Panc1 (cell line): ENCODE data around the gene CTNNBIP1. TPM values are rescaled to one million over a fixed set of nuclear protein-coding genes. Genes with fewer than 3 reads are reported as not detected.
A peak's percentile ranks its signal among the peaks of the same experiment; 100 is the strongest.

ENCODE experiments used
- ATAC-seq: fragments of 200-7000 bp; cut with Tn5 transposase; 2 replicates; pipeline ENCODE4 v1.9.1; 2020; ENCODE audit warnings: mild to moderate bottlenecking, moderate library complexity
- BruUV-seq: library from RNA; stranded (reverse); fragments of 400-500 nt; replicated peaks from 2 replicates; lab custom pipeline; 2021; lab: Mats Ljungman, UMichigan
- CTCF ChIA-PET: fragments of 300-600 bp; sonication (Branson Sonifier 250); formaldehyde crosslinking; loops from one replicate; lab custom pipeline; 2022; ENCODE audit warnings: antibody characterized with exemption; lab: Charles Lee
- POLR2A ChIA-PET: fragments of 300-600 bp; sonication (Branson Sonifier 250); formaldehyde crosslinking; loops from one replicate; lab custom pipeline; 2022; ENCODE audit warnings: antibody characterized with exemption; lab: Charles Lee
- DNase-seq: peaks from one replicate; pipeline ENCODE4 v3.0.0-alpha.2; 2010; ENCODE audit warnings: low read depth, low spot score
- H3K27ac ChIP-seq: 2 replicates; pipeline ENCODE4 v1.5.1; 2011; ENCODE audit warnings: mild to moderate bottlenecking, low read length, inconsistent platforms
- H3K27me3 ChIP-seq: fragments of 200-500 bp; sonication (Bioruptor generic); 2 replicates; pipeline ENCODE4 v1.6.0; 2014; ENCODE audit warnings: low read length, inconsistent platforms; ENCODE audit not compliant: control insufficient read depth, insufficient read depth
- H3K36me3 ChIP-seq: fragments of 200-500 bp; sonication (Bioruptor generic); 2 replicates; pipeline ENCODE4 v1.5.1; 2014; ENCODE audit warnings: inconsistent platforms, mild to moderate bottlenecking, low read length, moderate library complexity; ENCODE audit not compliant: control insufficient read depth, insufficient read depth
- H3K4me1 ChIP-seq: 2 replicates; pipeline ENCODE4 v1.5.1; 2011; ENCODE audit warnings: inconsistent platforms, mild to moderate bottlenecking, low read length, moderate library complexity; ENCODE audit not compliant: control insufficient read depth, insufficient read depth
- H3K4me3 ChIP-seq, 2 experiments: 2 replicates each; pipeline ENCODE4 v1.5.1; 2011 to 2012; ENCODE audit warnings: low read depth in 2 of 2, low read length in 2 of 2, mild to moderate bottlenecking in 2 of 2, inconsistent platforms in 1 of 2, moderate library complexity in 1 of 2
- H3K9me3 ChIP-seq: fragments of 200-500 bp; sonication (Bioruptor generic); 2 replicates; pipeline ENCODE4 v1.5.1; 2014; ENCODE audit warnings: low read depth, mild to moderate bottlenecking, inconsistent platforms, low read length, moderate library complexity; ENCODE audit not compliant: control insufficient read depth, insufficient read depth
- CTCF ChIP-seq: fragments of 450-650 bp; IDR thresholded peaks from 2 replicates; pipeline ENCODE4 v1.5.1; 2017; ENCODE audit warnings: mild to moderate bottlenecking
- POLR2AphosphoS5 ChIP-seq: IDR thresholded peaks from 2 replicates; pipeline ENCODE4 v1.6.1; 2012; ENCODE audit warnings: mild to moderate bottlenecking, low read depth, low read length, moderate library complexity
- SIN3A ChIP-seq: IDR thresholded peaks from 2 replicates; pipeline ENCODE4 v1.6.1; 2012; ENCODE audit warnings: low read depth, mild to moderate bottlenecking, low read length, moderate library complexity, borderline replicate concordance; ENCODE audit not compliant: insufficient read depth
- TCF7L2 ChIP-seq: IDR thresholded peaks from 2 replicates; pipeline ENCODE4 v1.6.1; 2011; ENCODE audit warnings: mild to moderate bottlenecking, low read depth, low read length, inconsistent platforms
- in situ Hi-C: cut with HindIII; loops from 2 replicates; pipeline ENCODE4 v1.10.0; 2016; ENCODE audit warnings: low sequenced_read_pairs, low pct_unique_long_range_greater_than_20kb
- intact Hi-C: fragments of 100-400 bp; cut with micrococcal nuclease; formaldehyde crosslinking; loops from one replicate; pipeline ENCODE4 v1.10.0; 2022; ENCODE audit not compliant: unreplicated experiment
- total RNA-seq: library from RNA; stranded (reverse); gene quantifications from one replicate; pipeline ENCODE4 v1.2.1, GENCODE V29; 2021; ENCODE audit not compliant: unreplicated experiment
- TF ChIP-seq, protein P1 (sequence below), 2 experiments: IDR thresholded peaks; 2 replicates each; pipeline ENCODE4 v1.6.1; 2011 to 2012; ENCODE audit warnings: low read depth in 2 of 2, control low read depth in 1 of 2, low read length in 1 of 2, mild to moderate bottlenecking in 1 of 2, moderate library complexity in 1 of 2; ENCODE audit not compliant: insufficient read depth in 1 of 2

CTNNBIP1 gene
- total RNA-seq, 1 experiment from 2014 or later = 36.9 TPM

GRCh38 chr1:9836632-9836960 is 73.5 kb downstream of the CTNNBIP1 start:
- H3K36me3 ChIP-seq = no peaks in the 10 kb centered on the region
- intact Hi-C loops = no loop called here
- no TSS peak for BruUV-seq
- no peak for ATAC-seq
- in situ Hi-C loops = no loop called here
- ChIA-PET CTCF (no interaction called here), POLR2A (no interaction called here)
- H3K9me3 ChIP-seq = no peaks in the 10 kb centered on the region
- no peaks in the 10 kb centered on the region for H3K27me3 ChIP-seq
- no peak overlapping the region for H3K4me3 ChIP-seq
- no peak for DNase-seq
- no peaks in the 10 kb centered on the region; the same call in 1 of the 2 replicates for H3K4me1 ChIP-seq
- H3K27ac ChIP-seq = no peak overlapping the region
- no peak for TF ChIP-seq SIN3A
- TF ChIP-seq POLR2AphosphoS5 = no peak
- TF ChIP-seq TCF7L2 = no peak
- TF ChIP-seq, protein P1, sequence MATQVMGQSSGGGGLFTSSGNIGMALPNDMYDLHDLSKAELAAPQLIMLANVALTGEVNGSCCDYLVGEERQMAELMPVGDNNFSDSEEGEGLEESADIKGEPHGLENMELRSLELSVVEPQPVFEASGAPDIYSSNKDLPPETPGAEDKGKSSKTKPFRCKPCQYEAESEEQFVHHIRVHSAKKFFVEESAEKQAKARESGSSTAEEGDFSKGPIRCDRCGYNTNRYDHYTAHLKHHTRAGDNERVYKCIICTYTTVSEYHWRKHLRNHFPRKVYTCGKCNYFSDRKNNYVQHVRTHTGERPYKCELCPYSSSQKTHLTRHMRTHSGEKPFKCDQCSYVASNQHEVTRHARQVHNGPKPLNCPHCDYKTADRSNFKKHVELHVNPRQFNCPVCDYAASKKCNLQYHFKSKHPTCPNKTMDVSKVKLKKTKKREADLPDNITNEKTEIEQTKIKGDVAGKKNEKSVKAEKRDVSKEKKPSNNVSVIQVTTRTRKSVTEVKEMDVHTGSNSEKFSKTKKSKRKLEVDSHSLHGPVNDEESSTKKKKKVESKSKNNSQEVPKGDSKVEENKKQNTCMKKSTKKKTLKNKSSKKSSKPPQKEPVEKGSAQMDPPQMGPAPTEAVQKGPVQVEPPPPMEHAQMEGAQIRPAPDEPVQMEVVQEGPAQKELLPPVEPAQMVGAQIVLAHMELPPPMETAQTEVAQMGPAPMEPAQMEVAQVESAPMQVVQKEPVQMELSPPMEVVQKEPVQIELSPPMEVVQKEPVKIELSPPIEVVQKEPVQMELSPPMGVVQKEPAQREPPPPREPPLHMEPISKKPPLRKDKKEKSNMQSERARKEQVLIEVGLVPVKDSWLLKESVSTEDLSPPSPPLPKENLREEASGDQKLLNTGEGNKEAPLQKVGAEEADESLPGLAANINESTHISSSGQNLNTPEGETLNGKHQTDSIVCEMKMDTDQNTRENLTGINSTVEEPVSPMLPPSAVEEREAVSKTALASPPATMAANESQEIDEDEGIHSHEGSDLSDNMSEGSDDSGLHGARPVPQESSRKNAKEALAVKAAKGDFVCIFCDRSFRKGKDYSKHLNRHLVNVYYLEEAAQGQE (IDR thresholded peaks at IDR 0.05; ENCODE audit: insufficient read depth in 1 of 2, low read depth in 2 of 2, low read length in 1 of 2) = no peak

- no peaks in the 10 kb centered on the region for H3K36me3 ChIP-seq
- ChIA-PET CTCF (interaction anchor here (0.8 kb wide), 1 partner anchor 51 kb away, joined by 6 read pairs; no protein-coding TSS in a partner anchor), POLR2A (no interaction called here)
- no peaks in the 10 kb centered on the region for H3K27me3 ChIP-seq
- no peak for TF ChIP-seq SIN3A
- TF ChIP-seq CTCF = no peak
- TF ChIP-seq POLR2AphosphoS5 = no peak
- TF ChIP-seq, protein P1 (IDR thresholded peaks at IDR 0.05; ENCODE audit: insufficient read depth in 1 of 2, low read depth in 2 of 2, low read length in 1 of 2) = no peak
- no peak for TF ChIP-seq TCF7L2
- no peak for DNase-seq
- no TSS peak for BruUV-seq
- H3K27ac ChIP-seq = no peak overlapping the region
- H3K9me3 ChIP-seq = no peaks in the 10 kb centered on the region
- peak; percentile 60 for ATAC-seq
- H3K4me1 ChIP-seq = no peaks in the 10 kb centered on the region; the same call in 1 of the 2 replicates
- intact Hi-C loops (no loop called here), in situ Hi-C loops (no loop called here)
- H3K4me3 ChIP-seq = no peak overlapping the region
These were observed 74.1 kb downstream of the CTNNBIP1 start for GRCh38 chr1:9835758-9836631.
